ENCODE measurements around the gene PDAP1.
"Not testable (repeated sequence)": the region's sequence is repeated elsewhere in the genome, so short reads cannot be mapped to it uniquely, and the experiment has no call there.

DNA sequence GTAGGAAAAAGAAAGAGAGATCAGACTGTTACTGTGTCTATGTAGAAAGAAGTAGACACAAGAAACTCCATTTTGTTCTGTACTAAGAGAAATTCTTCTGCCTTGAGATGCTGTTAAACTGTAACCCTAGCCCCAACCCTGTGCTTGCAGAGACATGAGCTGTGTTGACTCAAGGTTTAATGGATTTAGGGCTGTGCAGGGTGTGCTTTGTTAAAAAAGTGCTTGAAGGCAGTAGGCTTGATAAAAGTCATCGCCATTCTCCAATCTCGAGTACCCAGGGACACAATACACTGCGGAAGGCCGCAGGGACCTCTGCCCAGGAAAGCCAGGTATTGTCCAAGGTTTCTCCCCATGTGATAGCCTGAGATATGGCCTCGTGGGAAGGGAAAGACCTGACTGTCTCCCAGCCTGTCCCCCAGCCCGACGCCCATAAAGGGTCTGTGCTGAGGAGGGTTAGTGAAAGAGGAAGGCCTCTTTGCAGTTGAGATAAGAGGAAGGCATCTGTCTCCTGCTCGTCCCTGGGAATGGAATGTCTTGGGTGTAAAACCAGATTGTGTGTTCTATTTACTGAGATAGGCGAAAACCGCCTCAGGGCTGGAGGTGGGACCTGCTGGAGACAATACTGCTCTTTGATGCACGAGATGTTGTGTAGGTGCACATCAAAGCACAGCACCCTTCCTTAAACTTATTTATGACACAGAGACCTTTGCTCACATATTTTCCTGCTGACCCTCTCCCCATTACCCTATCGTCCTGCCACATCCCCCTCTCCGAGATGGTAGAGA, 23.6 kb upstream of the PDAP1 start:
- TF ChIP-seq, protein P1, sequence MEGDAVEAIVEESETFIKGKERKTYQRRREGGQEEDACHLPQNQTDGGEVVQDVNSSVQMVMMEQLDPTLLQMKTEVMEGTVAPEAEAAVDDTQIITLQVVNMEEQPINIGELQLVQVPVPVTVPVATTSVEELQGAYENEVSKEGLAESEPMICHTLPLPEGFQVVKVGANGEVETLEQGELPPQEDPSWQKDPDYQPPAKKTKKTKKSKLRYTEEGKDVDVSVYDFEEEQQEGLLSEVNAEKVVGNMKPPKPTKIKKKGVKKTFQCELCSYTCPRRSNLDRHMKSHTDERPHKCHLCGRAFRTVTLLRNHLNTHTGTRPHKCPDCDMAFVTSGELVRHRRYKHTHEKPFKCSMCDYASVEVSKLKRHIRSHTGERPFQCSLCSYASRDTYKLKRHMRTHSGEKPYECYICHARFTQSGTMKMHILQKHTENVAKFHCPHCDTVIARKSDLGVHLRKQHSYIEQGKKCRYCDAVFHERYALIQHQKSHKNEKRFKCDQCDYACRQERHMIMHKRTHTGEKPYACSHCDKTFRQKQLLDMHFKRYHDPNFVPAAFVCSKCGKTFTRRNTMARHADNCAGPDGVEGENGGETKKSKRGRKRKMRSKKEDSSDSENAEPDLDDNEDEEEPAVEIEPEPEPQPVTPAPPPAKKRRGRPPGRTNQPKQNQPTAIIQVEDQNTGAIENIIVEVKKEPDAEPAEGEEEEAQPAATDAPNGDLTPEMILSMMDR (IDR thresholded peaks at IDR 0.05): not testable (repeated sequence)
- TF ChIP-seq POLR2A, EP300 (IDR thresholded peaks at IDR 0.05): not testable (repeated sequence)
